HepG2 (cell line): ENCODE results near the gene DAZAP1. TPM values are rescaled to one million over a fixed set of nuclear protein-coding genes. Genes with fewer than 3 reads are reported as not detected.
A peak's percentile ranks its signal among the peaks of the same experiment; 100 is the strongest.
"Not testable (repeated sequence)": the region's sequence is repeated elsewhere in the genome, so short reads cannot be mapped to it uniquely, and the experiment has no call there.

Source experiments
- ATAC-seq: fragments of 200-7000 bp; cut with Tn5 transposase; 3 replicates; pipeline ENCODE4 v1.9.1; 2020; ENCODE audit warnings: mild to moderate bottlenecking, moderate library complexity
- BruUV-seq: library from RNA; stranded (reverse); fragments of 400-500 nt; replicated peaks from 2 replicates; lab custom pipeline; 2021; lab: Mats Ljungman, UMichigan
- CTCF ChIA-PET: fragments of 300-600 bp; formaldehyde crosslinking; extraction: SDS; loops from one replicate; lab custom pipeline; 2021; ENCODE audit warnings: low total read pairs, inconsistent platforms, low intra/inter-chr PET ratio; lab: Yijun Ruan, JAX
- POLR2A ChIA-PET: fragments of 350-600 bp; sonication (Branson Sonifier 250); formaldehyde crosslinking; loops from one replicate; lab custom pipeline; 2020; ENCODE audit warnings: antibody characterized with exemption, inconsistent platforms; lab: Yijun Ruan, JAX
- DNase-seq: peaks from one replicate; pipeline ENCODE4 v3.0.0-alpha.2; 2015; ENCODE audit warnings: low spot score
- FAIRE-seq: peaks from 3 replicates; lab custom pipeline; 2011; peaks lifted over from hg19 to GRCh38; lab: Jason Lieb, UNC
- H2AFZ ChIP-seq: one replicate; pipeline ENCODE4 v1.6.1; 2011; ENCODE audit warnings: low read length, inconsistent platforms
- H3K27ac ChIP-seq: fragments of 300-600 bp; 3 replicates; pipeline ENCODE4 v1.8.0; 2011; ENCODE audit warnings: mixed run types, mild to moderate bottlenecking, mixed read lengths, low read length, inconsistent platforms; ENCODE audit not compliant: insufficient read depth; ENCODE audit errors: extremely low read length
- H3K27me3 ChIP-seq, 2 experiments: fragments of 200-600 bp in 1 of 2; 2 replicates in 1 of 2; 3 replicates in 1 of 2; pipeline versions ENCODE4 v1.6.0 to v1.8.0; 2011; ENCODE audit warnings: low read length in 2 of 2, mild to moderate bottlenecking in 2 of 2, moderate library complexity in 2 of 2, inconsistent platforms in 1 of 2; ENCODE audit not compliant: insufficient read depth in 2 of 2, control insufficient read depth in 1 of 2
- H3K36me3 ChIP-seq, 2 experiments: fragments of 200-600 bp in 1 of 2; replicated peaks in 1 of 2; 2 replicates in 1 of 2; 3 replicates in 1 of 2; pipeline versions ENCODE4 v1.5.1 to v1.8.0; 2011; ENCODE audit warnings: low read length in 2 of 2, inconsistent platforms in 1 of 2; ENCODE audit not compliant: insufficient read depth in 2 of 2, control insufficient read depth in 1 of 2
- H3K4me1 ChIP-seq: 2 replicates; pipeline ENCODE4 v1.5.1; 2012; ENCODE audit warnings: low read length, inconsistent platforms; ENCODE audit not compliant: insufficient read depth
- H3K4me2 ChIP-seq: 2 replicates; pipeline ENCODE4 v1.6.0; 2011; ENCODE audit warnings: low read depth, low read length, inconsistent platforms
- H3K4me3 ChIP-seq, 3 experiments: fragments of 200-600 bp in 1 of 3; sonication (generic), shearing (Covaris generic) in 1 of 3; replicated peaks in 1 of 3; 2 replicates each; pipeline ENCODE4 v1.5.1; 2011 to 2016; ENCODE audit warnings: low read length in 3 of 3, inconsistent platforms in 2 of 3, low read depth in 2 of 3, mild to moderate bottlenecking in 2 of 3, control low read depth in 1 of 3, mixed read lengths in 1 of 3; ENCODE audit not compliant: insufficient read depth in 1 of 3
- H3K79me2 ChIP-seq: one replicate; pipeline ENCODE4 v1.6.1; 2011; ENCODE audit warnings: low read length, inconsistent platforms; ENCODE audit not compliant: insufficient read depth
- H3K9ac ChIP-seq: 2 replicates; pipeline ENCODE4 v1.6.0; 2011; ENCODE audit warnings: mild to moderate bottlenecking, low read depth, low read length, inconsistent platforms; ENCODE audit not compliant: insufficient read depth
- H3K9me3 ChIP-seq: 2 replicates; pipeline ENCODE4 v1.5.1; 2012; ENCODE audit warnings: mild to moderate bottlenecking, low read length
- H4K20me1 ChIP-seq: 2 replicates; pipeline ENCODE4 v1.6.0; 2011; ENCODE audit warnings: inconsistent platforms, mild to moderate bottlenecking, low read length, moderate library complexity; ENCODE audit not compliant: insufficient read depth
- AGO2 ChIP-seq: fragments of 200-400 bp; formaldehyde crosslinking; optimal IDR thresholded peaks from 2 replicates; pipeline ENCODE3; 2017; ENCODE audit warnings: mild to moderate bottlenecking, low read depth, low read length, moderate library complexity
- POLR2A ChIP-seq, 2 experiments: IDR thresholded peaks; 2 replicates each; pipeline ENCODE4 v1.6.1; 2011; ENCODE audit warnings: low read depth in 2 of 2, low read length in 2 of 2, mild to moderate bottlenecking in 1 of 2, moderate library complexity in 1 of 2; ENCODE audit not compliant: insufficient read depth in 1 of 2
- RBFOX2 ChIP-seq: fragments of 200-400 bp; formaldehyde crosslinking; IDR thresholded peaks from 2 replicates; pipeline ENCODE4 v1.6.1; 2017; ENCODE audit warnings: low read depth, mild to moderate bottlenecking, low read length
- RBM39 ChIP-seq: fragments of 200-400 bp; formaldehyde crosslinking; IDR thresholded peaks from one replicate; pipeline ENCODE4 v1.6.1; 2018; ENCODE audit warnings: antibody characterized with exemption, mild to moderate bottlenecking, low read depth, low read length; ENCODE audit not compliant: poor library complexity, severe bottlenecking
- ZBTB33 ChIP-seq: sonication (generic); formaldehyde crosslinking; IDR thresholded peaks from 2 replicates; pipeline ENCODE4 v1.4.0; 2020; ENCODE audit warnings: missing genetic modification reagents
- ZBTB38 ChIP-seq: sonication (generic); formaldehyde crosslinking; IDR thresholded peaks from 2 replicates; pipeline ENCODE4 v1.5.1; 2020; ENCODE audit warnings: mild to moderate bottlenecking, missing genetic modification reagents
- ZFY ChIP-seq: sonication (generic); formaldehyde crosslinking; IDR thresholded peaks from 2 replicates; pipeline ENCODE4 v1.4.0; 2020; ENCODE audit warnings: missing genetic modification reagents
- ZNF280B ChIP-seq: sonication (generic); formaldehyde crosslinking; IDR thresholded peaks from 2 replicates; pipeline ENCODE4 v1.5.0; 2020; ENCODE audit warnings: missing genetic modification reagents, mild to moderate bottlenecking, borderline replicate concordance
- ZNF687 ChIP-seq: sonication (generic); formaldehyde crosslinking; IDR thresholded peaks from 2 replicates; pipeline ENCODE4 v1.5.1; 2020; ENCODE audit warnings: mild to moderate bottlenecking, missing genetic modification reagents, moderate library complexity
- ZNF788 ChIP-seq: sonication (generic); formaldehyde crosslinking; IDR thresholded peaks from 2 replicates; pipeline ENCODE4 v1.5.0; 2020; ENCODE audit warnings: mild to moderate bottlenecking, missing genetic modification reagents, borderline replicate concordance
- WGBS: methylation state at CpG from one replicate; pipeline ENCODE4 v1.1.6; 2017; ENCODE audit warnings: low lambda C conversion rate; 5-methylcytosine and 5-hydroxymethylcytosine counted together
- in situ Hi-C: cut with HindIII; loops from 2 replicates; pipeline ENCODE4 v1.10.0; 2017; ENCODE audit warnings: low pct_unique_long_range_greater_than_20kb; ENCODE audit not compliant: extremely low pct_ligation_motif_present
- intact Hi-C: fragments of 100-400 bp; cut with micrococcal nuclease; formaldehyde crosslinking; loops from one replicate; pipeline ENCODE4 v1.10.0; 2022; ENCODE audit not compliant: unreplicated experiment
- polyA plus RNA-seq, 8 experiments: library from polyadenylated mRNA; depleted of rRNA in 3 of 8; stranded (reverse) in 7 of 8; unstranded in 1 of 8; fragments of >200 nt; fragmentation: Illumina TruSeq in 4 of 8; extraction: Trizol in 4 of 8; gene quantifications; 2 replicates each; pipeline versions ENCODE4 v1.2.1 to v1.2.3, GENCODE V29; 2011 to 2016; ENCODE audit warnings: low read depth in 4 of 8, missing spikeins in 1 of 8, mixed read lengths in 1 of 8; ENCODE audit not compliant: insufficient read depth in 1 of 8
- total RNA-seq, 5 experiments: library from RNA; depleted of rRNA; stranded (reverse); fragments of >200 nt; fragmentation: Illumina TruSeq; extraction: Trizol; gene quantifications; 2 replicates each; pipeline ENCODE4 v1.2.3, GENCODE V29; 2016; ENCODE audit warnings: low read depth in 1 of 5

Gene DAZAP1
- total and polyA plus RNA-seq, 2 of the 13 experiments (the other 11 are each of a cell fraction or from before 2014, with no cell fraction given) = 63.3 to 79.2 TPM

- H3K9ac ChIP-seq = peak overlapping the region; percentile 99
- BruUV-seq, intact Hi-C loops, H3K27me3 ChIP-seq, ATAC-seq, FAIRE-seq, CTCF ChIA-PET, DNase-seq, H2AFZ ChIP-seq, in situ Hi-C loops, H3K9me3 ChIP-seq: not testable (repeated sequence)
- WGBS = 60% methylated on average over 27 of the region's 57 CpGs
- peaks cover 36% of the 10 kb centered on the region for H4K20me1 ChIP-seq
- H3K79me2 ChIP-seq = peaks cover 31% of the 10 kb centered on the region
- H3K36me3 ChIP-seq = peaks cover 13 to 35% of the 10 kb centered on the region in 2 experiments
- peak overlapping the region; percentile 82 for H3K27ac ChIP-seq
- TF ChIP-seq ZNF280B (CRISPR knock-in tag) (0 out of 2 replicates have a peak, but pooled peaks have one; percentile 34), RBFOX2 (peak; percentile 79), ZNF788 (peak; percentile 32; the same call in 1 of the 2 replicates), ZBTB38 (CRISPR knock-in tag) (peak; percentile 58; the same call in 1 of the 2 replicates), POLR2A (IDR thresholded peaks at IDR 0.05; ENCODE audit: insufficient read depth in 1 of 2, low read depth in 2 of 2, low read length in 2 of 2) (0 out of 4 replicates have a peak, but pooled peaks of 1 of the 2 experiments have one; percentile 25), AGO2 (peak; percentile 55), ZBTB33 (CRISPR knock-in tag) (peak; percentile 86), ZFY (CRISPR knock-in tag) (0 out of 2 replicates have a peak, but pooled peaks have one; percentile 14), RBM39 (peak; percentile 44), ZNF687 (CRISPR knock-in tag) (peak; percentile 50)
- H3K4me2 ChIP-seq = peak overlapping the region; percentile 99
- POLR2A ChIA-PET = interaction anchor here (0.9 to 1.2 kb wide), 3 partner anchors 16 to 171 kb away, joined by 3 to 4 read pairs (median 4); partner anchors contain the start of gene CIRBP
- peak overlapping the region; percentile 86 to 89 (median 87) for H3K4me3 ChIP-seq
- H3K4me1 ChIP-seq = peaks cover 41% of the 10 kb centered on the region
These were observed 32.4 kb downstream of the DAZAP1 start for GRCh38 chr19:1439525-1440417.
